GM18873 (cell line): ENCODE results near the gene AKAP17A.

Experiments
- ATAC-seq: cut with Tn5 transposase; IDR thresholded peaks from one replicate; pipeline ENCODE4 v1.9.1; 2021; ENCODE audit warnings: mild to moderate bottlenecking, moderate library complexity, moderate number of reproducible peaks; ENCODE audit not compliant: unreplicated experiment, low FRiP score

AKAP17A gene

DNA sequence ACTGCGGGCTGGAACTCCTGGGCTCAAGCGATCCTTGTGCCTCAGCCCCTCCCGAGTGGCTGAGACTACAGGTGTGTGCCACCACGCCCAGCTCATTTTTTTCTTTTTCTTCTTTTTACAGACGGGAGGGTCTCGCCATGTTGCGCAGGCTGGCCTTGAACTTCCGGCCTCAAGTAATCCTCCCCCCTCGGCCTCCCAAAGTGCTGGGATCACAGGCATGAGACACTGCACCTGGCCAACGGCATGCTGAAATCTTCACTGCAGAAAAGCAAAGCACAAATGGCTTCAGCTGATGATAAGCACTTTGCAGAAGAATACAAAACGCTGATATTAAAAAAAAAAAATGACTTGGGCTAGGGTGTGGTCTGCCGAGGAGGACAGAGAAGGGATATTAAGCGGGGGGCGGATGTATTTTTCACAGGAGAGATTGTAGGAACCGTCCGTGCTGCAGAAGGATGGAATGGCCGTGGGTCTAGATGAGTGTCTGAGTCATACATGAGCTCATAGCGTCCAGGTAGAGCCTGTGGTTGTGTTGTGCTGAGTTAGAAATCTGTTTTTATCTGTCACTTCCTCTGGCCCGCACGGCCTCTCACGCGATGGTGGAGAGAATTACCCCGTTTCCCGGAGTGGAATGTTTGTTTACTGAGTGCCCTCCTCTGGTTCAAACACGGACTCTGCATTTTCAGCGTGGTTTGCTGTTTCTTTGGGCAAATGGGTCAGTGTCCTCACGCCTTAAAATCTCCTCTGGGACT lies 8.5 kb upstream of the AKAP17A start:
- peak; percentile 80 for ATAC-seq

DNA sequence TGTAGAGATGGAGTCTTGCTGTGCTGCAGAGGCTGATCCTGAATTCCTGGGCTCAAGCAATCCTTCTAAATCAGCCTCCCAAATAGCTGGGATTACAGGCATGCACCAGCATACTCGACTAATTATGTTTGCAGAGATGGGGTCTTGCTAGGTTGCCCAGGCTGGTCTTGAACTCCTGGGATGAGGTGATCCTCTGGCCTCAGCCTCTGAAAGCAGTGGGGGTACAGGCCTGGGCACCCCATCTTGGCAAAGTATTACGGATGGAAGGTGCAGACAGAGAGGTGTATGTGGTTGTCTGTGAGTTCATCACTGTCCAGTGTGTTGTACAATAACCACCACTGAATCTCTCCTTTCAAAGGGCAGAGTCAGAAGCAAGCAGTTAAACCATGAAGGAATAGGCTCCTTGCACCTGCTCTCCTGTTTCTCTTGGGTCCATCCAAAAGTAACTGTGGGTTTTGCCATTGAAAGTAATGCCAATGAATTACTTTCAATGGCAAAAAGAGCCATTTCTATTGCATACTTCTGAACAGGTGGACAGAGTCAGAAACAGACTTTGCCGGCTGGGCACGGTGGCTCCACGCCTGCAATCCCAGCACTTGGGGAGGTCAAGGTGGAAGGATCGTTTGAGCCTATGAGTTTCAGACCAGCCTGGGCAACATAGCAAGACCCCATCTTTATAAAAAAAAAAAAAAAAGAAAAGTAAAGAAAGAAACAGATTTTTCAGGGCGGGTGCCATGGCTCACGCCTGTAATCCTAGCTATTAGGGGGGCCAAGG lies 7.0 kb upstream of the AKAP17A start:
- ATAC-seq = no peak

DNA sequence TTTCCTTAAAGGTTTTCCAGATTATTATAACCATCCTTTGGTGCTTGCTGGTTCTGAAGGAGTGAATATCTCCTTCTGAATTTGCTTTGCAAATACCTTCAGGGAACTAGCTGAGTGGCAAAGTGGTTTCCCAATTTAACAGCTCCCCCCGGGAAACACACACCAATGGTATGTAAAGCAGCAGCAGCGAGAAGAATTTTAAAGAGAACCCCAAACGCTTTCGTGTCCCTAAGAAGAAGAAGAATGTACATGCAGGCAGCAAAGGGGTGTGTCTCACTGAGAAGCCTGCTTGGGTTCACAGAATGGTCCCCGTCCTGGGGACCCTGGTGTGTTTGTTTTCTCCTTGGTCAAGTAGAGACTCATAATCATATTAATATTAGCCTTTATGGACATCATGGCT lies 4.2 kb upstream of the AKAP17A start:
- no peak for ATAC-seq

DNA sequence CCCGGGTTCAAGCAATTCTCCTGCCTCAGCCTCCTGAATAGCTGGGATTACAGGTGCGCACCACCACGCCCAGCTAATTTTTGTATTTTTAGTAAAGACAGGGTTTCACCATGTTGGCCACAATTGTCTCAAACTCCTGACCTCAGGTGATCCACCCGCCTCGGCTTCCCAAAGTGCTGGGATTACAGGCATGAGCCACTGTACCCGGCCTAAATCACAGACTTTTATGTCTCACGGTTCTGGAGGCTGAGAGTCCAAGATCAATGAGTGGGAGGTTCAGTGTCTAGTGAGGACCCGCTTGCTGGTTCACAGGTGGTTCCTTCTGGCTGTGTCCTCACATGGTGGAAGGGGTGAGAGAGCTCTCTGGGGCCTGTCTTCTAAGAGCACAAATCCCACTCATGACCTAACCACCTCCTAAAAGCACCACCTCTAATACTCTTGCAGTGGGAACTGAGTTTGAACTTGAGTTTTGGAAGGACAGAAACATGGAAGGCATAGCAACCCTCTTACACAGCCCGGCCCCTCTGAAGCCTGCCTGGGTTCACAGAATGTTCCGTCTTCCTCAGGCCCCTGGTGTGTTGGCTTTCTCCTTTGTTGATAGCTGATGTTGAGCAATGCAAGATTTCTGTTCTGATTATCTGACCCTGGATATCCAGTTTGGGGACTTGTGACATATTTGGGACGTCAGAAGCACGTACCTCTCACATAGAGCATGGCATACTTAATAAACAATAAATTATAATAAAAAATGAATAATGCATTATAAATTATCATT lies 1.9 kb upstream of the AKAP17A start:
- ATAC-seq = no peak

DNA sequence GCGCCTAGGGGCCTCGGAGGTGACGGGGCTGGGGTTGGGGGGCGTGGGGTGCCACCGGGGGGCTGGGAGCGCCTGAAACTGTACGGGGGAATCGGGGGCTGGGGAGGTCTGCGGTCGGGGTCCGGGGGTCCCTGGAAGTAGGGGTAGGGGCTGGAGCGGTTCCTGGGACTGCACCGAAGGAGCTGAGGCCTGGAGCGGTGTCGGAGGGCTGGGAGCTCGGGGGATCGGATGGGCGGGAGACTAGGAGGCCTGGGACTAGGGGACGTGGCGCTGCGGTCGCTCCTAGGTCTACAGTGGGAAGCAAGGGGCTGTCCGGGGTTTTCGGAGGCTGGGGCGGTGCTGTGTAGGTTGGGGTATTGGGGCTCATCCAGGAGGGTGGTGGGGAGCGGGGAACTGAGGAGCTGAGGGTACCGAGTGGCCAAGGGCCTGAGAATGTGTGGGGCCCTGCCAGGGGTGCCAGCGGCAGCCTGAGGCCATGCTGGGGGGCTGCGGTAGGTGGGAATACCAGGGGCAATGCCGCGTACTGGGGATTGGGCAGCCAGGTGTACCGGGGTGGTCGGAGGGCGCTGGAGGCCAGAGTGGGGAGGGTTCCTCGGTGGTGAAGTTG lies 562 bp downstream of the AKAP17A start:
- no peak for ATAC-seq

DNA sequence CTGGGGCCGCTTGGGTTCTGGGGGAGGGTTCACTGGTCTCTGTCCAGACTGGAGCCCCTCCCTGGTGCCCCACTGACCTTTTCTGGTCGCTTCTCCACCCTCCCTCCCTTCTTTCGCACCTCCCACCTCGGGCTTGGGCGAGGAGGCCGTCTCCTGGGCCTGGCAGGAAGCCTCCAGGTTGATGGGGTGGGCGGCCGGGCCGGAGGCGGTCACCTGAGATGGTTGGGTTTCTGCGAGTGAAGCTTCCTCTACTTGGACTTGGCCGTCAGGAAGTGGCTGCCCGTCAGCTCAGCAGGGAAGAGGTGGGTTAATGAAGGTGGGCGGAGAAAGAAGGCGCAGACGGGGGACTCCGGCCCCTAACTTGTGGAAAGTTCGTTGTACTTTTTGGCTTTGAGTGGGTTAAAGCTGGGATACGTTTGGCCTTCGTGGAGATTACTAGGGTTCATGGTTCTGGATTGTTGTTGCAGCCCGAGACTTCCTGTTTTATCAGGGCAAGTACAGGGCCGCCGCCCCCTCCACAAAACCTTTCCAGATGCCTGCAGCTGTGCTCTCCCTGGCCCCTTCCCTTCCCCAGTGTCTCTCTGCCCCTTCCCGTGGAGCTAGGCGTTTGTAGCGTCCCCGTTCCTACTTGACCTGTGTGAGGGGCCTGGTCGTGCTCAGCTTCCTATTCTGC lies 1.2 kb downstream of the AKAP17A start:
- peak; percentile 39 for ATAC-seq

DNA sequence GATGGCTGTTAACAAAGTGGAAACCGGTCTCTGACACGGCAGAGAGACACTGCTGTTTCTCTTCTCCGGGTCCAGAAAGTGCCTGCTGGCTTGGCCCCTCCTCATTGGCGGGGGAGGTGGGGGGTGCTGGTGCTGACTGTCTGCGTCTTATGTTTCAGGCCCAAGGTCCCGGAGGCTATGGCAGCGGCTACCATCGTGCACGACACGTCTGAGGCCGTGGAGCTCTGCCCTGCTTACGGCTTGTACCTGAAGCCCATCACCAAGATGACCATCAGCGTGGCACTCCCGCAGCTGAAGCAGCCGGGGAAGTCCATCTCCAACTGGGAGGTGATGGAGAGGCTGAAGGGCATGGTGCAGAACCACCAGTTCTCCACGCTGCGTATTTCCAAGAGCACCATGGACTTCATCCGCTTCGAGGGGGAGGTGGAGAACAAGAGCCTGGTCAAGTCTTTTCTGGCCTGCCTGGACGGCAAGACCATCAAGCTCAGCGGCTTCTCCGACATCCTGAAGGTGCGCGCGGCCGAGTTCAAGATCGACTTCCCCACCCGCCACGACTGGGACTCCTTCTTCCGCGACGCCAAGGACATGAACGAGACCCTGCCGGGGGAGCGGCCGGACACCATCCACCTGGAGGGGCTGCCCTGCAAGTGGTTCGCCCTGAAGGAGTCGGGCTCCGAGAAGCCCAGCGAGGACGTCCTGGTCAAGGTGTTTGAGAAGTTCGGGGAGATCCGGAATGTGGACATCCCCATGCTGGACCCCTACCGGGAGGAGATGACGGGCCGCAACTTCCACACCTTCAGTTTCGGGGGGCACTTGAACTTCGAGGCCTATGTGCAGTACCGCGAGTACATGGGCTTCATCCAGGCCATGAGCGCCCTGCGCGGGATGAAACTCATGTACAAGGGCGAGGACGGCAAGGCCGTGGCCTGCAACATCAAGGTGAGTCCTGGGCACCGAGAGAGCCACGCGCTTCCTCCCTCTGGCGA lies 2.2 kb downstream of the AKAP17A start:
- no peak for ATAC-seq

DNA sequence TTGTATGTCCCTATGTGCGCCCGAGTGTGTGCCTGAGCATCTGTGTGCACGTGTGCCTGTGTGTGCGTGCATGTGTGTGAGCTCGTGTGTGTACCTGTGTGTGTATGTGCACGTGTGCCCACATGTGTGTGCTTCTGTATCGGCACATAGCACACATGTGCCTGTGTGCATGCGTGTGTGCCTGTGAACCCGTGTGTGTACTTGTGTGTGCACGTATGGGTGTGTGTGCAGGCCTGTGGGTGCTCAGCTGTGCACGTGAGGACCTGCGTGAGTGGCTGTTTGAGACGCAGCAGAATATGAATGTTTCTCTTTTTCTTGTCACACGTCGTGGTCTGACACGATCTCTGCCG lies 4.3 kb downstream of the AKAP17A start:
- ATAC-seq = no peak

DNA sequence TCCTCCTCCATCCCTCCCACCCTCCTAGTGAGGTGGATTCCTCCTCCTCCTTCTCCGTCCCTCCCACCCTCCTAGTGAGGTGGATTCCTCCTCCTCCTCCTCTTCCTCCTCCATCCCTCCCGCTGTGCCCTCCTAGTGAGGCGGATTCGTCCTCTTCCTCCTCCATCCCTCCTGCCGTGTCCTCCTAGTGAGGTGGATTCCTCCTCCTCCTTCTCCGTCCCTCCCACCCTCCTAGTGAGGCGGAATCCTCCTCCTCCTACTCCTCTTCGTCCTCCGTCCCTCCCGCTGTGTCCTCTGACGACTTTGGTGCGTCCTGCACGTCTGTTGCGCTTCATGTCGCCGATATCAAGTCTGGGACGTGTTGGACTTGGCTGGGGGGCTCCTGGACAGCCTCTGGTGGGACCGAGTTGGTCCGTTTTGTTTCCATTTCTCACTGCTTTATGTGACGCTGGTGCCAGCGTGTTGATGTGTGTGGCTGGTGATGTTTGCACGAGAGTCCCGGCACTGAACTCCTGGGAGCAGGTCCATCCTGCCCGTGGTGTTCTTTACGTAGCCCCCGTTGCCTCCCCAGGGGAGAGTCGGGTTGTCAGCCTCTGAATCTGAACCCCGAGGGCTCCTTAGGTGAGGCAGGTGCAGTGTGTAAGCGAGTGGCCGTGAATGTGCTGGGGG lies 5.4 kb downstream of the AKAP17A start:
- no peak for ATAC-seq

DNA sequence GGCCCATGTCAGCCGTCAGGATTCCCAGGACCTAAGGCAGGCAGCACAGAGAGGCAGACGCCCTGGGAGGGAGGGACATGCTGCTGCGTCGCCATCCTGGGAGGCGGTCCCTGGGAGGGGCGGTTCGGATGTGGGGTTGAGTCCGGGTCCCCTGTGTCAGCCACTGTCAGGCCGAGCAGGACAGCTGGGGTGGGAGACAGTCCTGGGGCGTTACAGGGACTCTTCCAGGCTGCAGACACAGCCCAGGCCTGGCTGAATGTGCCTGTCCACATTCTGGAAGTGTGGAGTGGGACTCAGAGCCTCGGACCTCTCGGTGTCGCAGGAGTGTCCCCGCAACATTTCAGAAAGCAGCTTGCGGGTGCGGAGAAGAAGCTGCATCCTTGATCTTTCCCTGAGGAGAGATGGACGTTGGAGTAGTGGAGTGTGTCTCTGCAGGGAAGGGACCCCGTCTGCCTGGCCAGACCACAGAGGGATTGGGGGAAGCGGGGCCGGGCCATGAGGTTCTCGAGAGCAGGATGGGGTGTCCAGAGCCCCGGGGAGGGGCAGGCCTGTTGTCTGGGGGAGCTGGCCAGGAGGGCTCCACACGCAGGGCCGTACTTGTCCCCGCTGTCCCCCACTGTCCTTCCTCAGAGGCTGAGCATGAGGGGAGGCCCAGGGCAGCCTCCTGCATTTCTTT lies 6.1 kb downstream of the AKAP17A start:
- ATAC-seq = no peak

DNA sequence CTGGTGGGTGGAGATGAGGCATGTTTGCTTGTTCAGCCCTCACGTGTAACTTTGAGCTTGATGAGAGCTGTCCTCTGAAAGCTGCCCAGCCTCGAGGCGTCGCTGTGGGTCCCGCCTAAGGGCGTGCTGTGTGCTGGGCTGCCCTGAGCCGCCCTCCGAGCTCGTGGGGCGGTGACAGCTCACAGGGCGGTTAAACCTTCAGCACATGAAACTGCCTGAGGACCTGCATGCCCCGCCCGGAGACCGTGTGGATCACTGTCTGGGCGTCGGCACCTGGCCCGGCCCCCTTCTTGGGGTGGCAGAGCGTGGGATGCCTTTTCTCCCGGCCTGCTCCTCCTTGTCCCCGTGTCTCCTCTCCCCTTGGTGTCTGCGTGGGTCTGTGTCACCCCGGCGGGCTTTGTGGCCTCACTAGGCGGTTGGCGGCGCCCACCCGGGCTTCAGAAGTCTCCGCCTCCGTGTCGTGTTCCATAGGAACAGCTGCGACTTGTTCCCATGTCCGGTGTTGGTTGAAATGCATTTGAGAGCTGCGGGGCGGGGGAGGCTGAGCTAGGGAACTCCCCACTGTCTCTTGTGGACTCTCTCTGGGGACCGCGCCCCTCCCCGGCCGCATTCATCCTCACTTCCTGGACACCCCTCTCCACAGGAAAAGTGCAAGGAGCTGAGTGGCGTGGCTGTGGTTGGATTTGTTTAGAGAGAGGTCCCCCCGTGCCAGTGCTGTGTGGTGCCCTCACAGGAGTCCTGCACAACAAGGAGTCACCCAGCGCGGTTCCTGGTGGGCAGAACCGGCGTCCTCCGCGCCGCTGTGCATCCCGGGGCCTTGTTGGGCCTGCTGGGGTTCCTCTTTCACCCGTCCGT lies 6.8 kb downstream of the AKAP17A start:
- no peak for ATAC-seq

DNA sequence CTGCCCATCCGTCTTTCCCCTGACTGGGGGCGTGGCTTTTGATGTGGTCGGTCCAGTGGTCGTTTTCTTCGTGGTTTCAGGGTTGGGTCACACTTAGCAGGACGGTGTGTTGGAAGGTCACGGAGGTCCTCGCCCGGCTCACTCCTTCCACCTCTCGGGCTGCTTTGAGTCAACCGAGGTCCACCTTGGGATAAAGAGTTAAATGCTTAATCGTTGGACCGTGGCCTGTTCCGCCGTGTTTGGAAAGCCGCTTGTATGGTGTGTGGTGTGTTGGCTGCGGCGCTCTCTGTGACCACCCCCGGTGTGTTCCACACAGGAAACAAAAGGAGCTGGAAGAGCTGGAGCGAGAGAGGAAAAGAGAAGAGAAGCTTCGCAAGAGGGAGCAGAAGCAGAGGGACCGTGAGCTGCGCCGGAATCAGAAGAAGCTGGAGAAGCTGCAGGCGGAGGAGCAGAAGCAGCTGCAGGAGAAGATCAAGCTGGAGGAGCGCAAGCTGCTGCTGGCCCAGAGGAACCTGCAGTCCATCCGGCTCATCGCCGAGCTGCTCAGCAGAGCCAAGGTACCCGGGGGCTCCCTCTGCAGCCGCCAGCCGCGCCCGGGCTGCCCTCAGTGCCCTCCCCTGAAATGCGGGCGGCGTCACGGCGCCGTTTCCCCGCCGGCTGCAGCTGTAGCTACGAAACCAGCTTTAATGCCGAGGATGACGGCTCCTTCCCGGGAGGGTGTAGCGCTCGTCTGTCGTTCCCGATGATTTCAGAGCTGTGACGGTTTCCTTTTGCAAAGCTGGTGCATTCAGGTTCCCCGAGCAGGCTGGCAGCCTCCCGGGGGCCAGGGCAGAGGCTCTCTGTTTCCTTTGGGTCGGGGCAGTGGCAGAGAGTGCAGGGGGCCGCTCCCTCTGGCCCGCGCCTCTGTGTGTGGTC lies 7.7 kb downstream of the AKAP17A start:
- no peak for ATAC-seq

DNA sequence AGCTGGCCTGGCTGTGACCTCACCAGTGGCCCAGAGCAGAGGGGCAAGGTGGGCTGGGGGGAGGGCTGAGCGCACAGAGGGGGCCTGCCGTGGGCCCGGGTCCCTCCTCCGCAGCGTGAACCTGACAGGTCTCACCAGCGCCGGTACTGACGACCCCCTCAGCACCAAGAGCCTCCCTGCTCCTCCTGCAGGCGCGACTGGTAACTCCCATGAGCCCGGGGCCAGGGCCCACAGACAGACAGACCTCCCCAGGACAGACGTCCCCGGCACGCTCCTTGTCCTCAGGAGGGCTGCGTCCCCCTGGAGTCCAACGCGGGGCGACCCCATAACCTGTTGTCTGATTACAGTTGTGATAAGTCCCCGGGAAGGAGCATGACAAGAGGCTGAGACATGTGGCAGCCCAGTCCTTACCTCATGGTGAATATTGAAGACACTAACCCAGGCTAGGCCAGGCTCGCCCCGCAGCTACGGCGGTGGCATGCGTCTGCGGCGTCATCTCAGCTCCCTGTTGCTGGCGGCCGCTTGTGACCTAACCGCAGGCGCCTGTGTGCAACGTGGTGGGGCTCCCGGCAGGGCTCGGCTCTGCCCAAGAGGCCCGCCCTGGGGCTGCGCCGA lies 8.5 kb downstream of the AKAP17A start:
- ATAC-seq = no peak

DNA sequence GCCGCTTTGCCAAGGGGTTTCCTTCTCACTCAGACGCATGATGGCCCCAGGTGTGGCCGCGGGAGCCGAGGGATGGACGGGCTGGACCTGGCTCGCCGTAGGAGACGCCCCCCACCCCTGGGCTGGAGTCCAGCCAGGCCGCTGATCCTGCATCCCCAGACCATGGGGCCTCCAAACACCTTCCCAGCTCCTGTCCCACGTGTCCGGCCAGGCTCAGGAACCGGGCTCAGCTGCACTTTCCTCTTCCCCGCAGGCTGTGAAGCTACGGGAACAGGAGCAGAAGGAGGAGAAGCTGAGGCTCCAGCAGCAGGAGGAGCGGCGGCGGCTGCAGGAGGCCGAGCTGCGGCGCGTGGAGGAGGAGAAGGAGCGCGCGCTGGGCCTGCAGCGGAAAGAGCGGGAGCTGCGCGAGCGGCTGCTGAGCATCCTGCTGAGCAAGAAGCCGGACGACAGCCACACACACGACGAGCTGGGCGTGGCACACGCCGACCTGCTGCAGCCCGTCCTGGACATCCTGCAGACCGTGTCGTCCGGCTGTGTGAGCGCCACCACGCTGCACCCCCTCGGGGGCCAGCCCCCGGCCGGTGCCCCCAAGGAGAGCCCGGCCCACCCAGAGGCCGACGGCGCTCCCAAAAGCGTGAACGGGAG lies 9.1 kb downstream of the AKAP17A start:
- no peak for ATAC-seq

DNA sequence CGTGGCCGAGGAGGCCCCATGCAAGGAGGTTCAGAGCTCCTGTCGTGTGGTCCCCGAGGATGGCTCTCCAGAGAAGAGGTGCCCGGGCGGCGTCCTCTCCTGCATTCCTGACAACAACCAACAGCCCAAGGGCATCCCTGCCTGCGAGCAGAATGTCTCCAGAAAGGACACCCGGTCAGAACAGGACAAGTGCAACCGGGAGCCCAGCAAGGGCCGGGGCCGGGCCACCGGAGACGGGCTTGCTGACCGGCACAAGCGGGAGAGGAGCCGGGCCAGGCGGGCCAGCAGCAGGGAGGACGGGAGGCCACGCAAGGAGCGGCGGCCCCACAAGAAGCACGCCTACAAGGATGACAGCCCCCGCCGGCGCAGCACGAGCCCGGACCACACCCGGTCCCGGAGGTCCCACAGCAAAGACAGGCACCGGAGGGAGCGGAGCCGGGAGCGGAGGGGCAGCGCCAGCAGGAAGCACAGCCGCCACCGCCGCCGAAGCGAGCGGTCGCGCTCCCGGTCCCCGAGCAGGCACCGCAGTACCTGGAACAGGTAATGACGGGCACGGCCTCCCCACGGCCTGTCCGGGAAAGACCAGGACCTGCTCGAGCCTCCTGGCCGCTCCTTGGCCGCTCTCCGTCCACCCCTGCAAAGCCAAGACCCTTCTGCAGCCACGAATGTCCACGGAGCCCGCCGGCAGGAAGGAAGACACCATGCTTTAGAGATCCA lies 9.8 kb downstream of the AKAP17A start:
- ATAC-seq = no peak
